Loucy (cell line): ENCODE measurements around the gene MACROD2.

Experiments
- H2AFZ ChIP-seq: fragments of 200-600 bp; sonication (generic); 2 replicates; pipeline ENCODE4 v1.6.0; 2016; ENCODE audit warnings: antibody characterized with exemption, mild to moderate bottlenecking, low read length, moderate library complexity
- H3F3A ChIP-seq: fragments of 200-600 bp; 2 replicates; pipeline ENCODE4 v1.6.0; 2016; ENCODE audit warnings: antibody characterized with exemption, low read depth, mild to moderate bottlenecking
- H3K27me3 ChIP-seq: fragments of 200-600 bp; sonication (generic); 2 replicates; pipeline ENCODE4 v1.6.1; 2014; ENCODE audit warnings: low read length, mild to moderate bottlenecking; ENCODE audit not compliant: insufficient read depth, poor library complexity, severe bottlenecking
- H3K36me3 ChIP-seq: fragments of 200-600 bp; sonication (generic); 2 replicates; pipeline ENCODE4 v1.6.1; 2016; ENCODE audit warnings: low read length; ENCODE audit not compliant: insufficient read depth
- H3K4me1 ChIP-seq: fragments of 200-600 bp; sonication (generic); 2 replicates; pipeline ENCODE4 v1.5.1; 2014; ENCODE audit warnings: low read length, mild to moderate bottlenecking; ENCODE audit not compliant: insufficient read depth, poor library complexity, severe bottlenecking
- H3K4me2 ChIP-seq: fragments of 200-600 bp; sonication (generic); 2 replicates; pipeline ENCODE4 v1.6.0; 2014; ENCODE audit warnings: antibody characterized with exemption, low read length, low read depth, mild to moderate bottlenecking; ENCODE audit not compliant: poor library complexity, severe bottlenecking
- H3K4me3 ChIP-seq: fragments of 200-600 bp; sonication (generic); 2 replicates; pipeline ENCODE4 v1.5.1; 2014; ENCODE audit warnings: low read length, mild to moderate bottlenecking, mixed read lengths; ENCODE audit not compliant: poor library complexity, severe bottlenecking
- H3K79me2 ChIP-seq: fragments of 200-600 bp; sonication (generic); 2 replicates; pipeline ENCODE4 v1.6.1; 2014; ENCODE audit warnings: low read length; ENCODE audit not compliant: insufficient read depth
- H3K9ac ChIP-seq: fragments of 200-600 bp; sonication (generic); 2 replicates; pipeline ENCODE4 v1.6.0; 2014; ENCODE audit warnings: mild to moderate bottlenecking, low read depth, low read length, moderate library complexity; ENCODE audit not compliant: poor library complexity, severe bottlenecking
- H3K9me2 ChIP-seq: fragments of 200-600 bp; sonication (generic); replicated peaks from 2 replicates; pipeline ENCODE4 v1.6.1; 2016; ENCODE audit warnings: low read depth, low read length, mixed read lengths
- H3K9me3 ChIP-seq: fragments of 200-600 bp; sonication (generic); 2 replicates; pipeline ENCODE4 v1.6.1; 2014; ENCODE audit warnings: mild to moderate bottlenecking, antibody characterized with exemption, low read length, low read depth; ENCODE audit not compliant: insufficient read depth
- H4K20me1 ChIP-seq: fragments of 200-600 bp; sonication (generic); 2 replicates; pipeline ENCODE4 v1.6.0; 2014; ENCODE audit warnings: antibody characterized with exemption, low read length, mild to moderate bottlenecking; ENCODE audit not compliant: insufficient read depth, poor library complexity, severe bottlenecking
- CTCF ChIP-seq: fragments of 200-600 bp; sonication (generic); conservative IDR thresholded peaks from 2 replicates; pipeline ENCODE4 v1.5.1; 2014; ENCODE audit warnings: mild to moderate bottlenecking, antibody characterized with exemption, low read length
- EZH2phosphoT487 ChIP-seq: fragments of 200-600 bp; IDR thresholded peaks from 2 replicates; pipeline ENCODE4 v1.6.1; 2018; ENCODE audit warnings: antibody characterized with exemption, mild to moderate bottlenecking, moderate library complexity, borderline replicate concordance

Gene MACROD2

GRCh38 chr20:15060265-15061060, 1065.1 kb downstream of the MACROD2 start:
- Histone ChIP-seq H3K9me2 (no peaks in the 10 kb centered on the region), H3K27me3 (no peaks in the 10 kb centered on the region), H3K9ac (no peak overlapping the region), H3K4me2 (no peak overlapping the region), H3K79me2 (no peaks in the 10 kb centered on the region), H2AFZ (no peak overlapping the region), H3F3A (no peaks in the 10 kb centered on the region), H3K4me1 (peaks cover 7% of the 10 kb centered on the region), H3K9me3 (no peaks in the 10 kb centered on the region), H3K4me3 (no peak overlapping the region), H4K20me1 (no peaks in the 10 kb centered on the region), H3K36me3 (no peaks in the 10 kb centered on the region)
- no peak for TF ChIP-seq EZH2phosphoT487
- no peak for TF ChIP-seq CTCF

GRCh38 chr20:15061061-15061430, 1065.7 kb downstream of the MACROD2 start:
- Histone ChIP-seq H3K79me2 (no peaks in the 10 kb centered on the region), H3K27me3 (no peaks in the 10 kb centered on the region), H2AFZ (no peak overlapping the region), H3K9me2 (no peaks in the 10 kb centered on the region), H4K20me1 (no peaks in the 10 kb centered on the region), H3K4me1 (peaks cover 7% of the 10 kb centered on the region), H3K4me2 (no peak overlapping the region), H3K4me3 (no peak overlapping the region), H3F3A (no peaks in the 10 kb centered on the region), H3K9ac (no peak overlapping the region), H3K9me3 (no peaks in the 10 kb centered on the region), H3K36me3 (no peaks in the 10 kb centered on the region)
- no peak for TF ChIP-seq CTCF
- no peak for TF ChIP-seq EZH2phosphoT487

GRCh38 chr20:15061955-15062354, 1066.6 kb downstream of the MACROD2 start:
- Histone ChIP-seq H3K27me3 (no peaks in the 10 kb centered on the region), H3K9ac (no peak overlapping the region), H3K9me2 (no peaks in the 10 kb centered on the region), H3K4me2 (no peak overlapping the region), H3F3A (no peaks in the 10 kb centered on the region), H3K79me2 (no peaks in the 10 kb centered on the region), H3K9me3 (no peaks in the 10 kb centered on the region), H3K4me3 (no peak overlapping the region), H3K4me1 (peaks cover 7% of the 10 kb centered on the region), H4K20me1 (no peaks in the 10 kb centered on the region), H3K36me3 (no peaks in the 10 kb centered on the region), H2AFZ (no peak overlapping the region)
- TF ChIP-seq EZH2phosphoT487 (no peak), CTCF (no peak)
